Endothelial cell of hepatic sinusoid (primary cell): ENCODE measurements around the gene PLCB4.
"Not testable (repeated sequence)": the region's sequence is repeated elsewhere in the genome, so short reads cannot be mapped to it uniquely, and the experiment has no call there.

Source experiments
- in situ Hi-C: cut with HindIII; loops from 2 replicates; pipeline ENCODE4 v1.10.0; 2017; ENCODE audit warnings: low sequenced_read_pairs

The PLCB4 gene

DNA sequence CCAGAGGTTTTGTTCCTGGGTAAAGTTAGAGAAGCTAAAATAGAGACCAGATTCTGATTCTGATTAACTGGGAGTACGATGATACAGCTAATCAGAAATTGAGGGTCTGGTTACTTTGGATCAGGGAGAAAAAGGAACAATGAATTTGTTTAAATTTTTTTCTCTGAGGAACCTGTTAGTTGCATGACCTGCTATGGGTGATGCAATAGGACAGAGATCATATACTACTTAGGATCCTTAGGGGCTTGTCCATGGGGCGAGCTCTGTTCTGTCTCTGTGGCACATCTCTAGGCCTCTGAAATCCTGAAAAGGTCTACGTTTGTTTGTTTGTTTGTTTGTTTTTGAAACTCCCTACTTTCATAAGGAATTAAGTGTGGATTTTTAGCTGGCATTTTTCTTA is 279.4 kb downstream of the PLCB4 start:
- in situ Hi-C loops, result loop anchor here (10.0 kb wide), 1 partner anchor 574 kb away; no protein-coding TSS in a partner anchor

DNA sequence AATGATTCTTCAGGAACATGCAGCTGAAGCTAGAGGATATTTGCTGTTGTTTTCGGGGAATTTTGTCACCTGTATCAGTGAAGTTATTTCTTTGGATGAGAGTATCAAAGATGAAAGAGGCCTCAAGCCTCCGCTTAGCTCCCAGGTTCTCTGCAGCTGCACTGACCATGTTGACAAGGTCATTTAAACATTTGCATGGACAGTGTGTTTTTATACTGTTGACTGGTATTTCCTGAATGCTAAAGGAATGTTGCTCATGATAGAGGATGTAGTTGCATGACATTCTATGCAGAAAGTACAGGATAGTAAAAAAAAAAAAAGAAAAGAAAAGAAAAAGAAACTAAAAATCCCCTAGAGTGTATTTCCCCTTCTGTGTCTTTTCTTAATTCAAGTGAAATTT is 279.9 kb downstream of the PLCB4 start:
- in situ Hi-C loops, result loop anchor here (10.0 kb wide), 1 partner anchor 574 kb away; no protein-coding TSS in a partner anchor

DNA sequence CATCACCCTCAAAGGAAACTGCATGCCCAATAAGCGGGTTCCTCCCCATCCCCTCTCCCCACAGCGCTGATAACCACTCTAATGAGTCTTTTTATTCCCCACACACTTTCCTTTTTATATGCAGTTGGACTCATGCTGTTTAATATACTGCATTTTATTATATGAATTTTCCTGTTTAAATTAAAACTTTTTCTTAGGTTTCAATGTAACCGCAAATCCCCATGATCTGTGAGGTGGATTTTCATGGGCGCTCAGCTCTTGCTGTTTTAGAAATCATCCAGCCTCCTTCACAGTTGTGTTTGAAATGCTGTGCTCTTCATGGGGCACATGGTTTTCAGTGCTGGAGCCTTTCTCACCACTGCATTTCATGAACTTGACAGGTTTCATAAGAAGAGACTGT is 280.4 kb downstream of the PLCB4 start:
- in situ Hi-C loops, result loop anchor here (10.0 kb wide), 1 partner anchor 574 kb away; no protein-coding TSS in a partner anchor

DNA sequence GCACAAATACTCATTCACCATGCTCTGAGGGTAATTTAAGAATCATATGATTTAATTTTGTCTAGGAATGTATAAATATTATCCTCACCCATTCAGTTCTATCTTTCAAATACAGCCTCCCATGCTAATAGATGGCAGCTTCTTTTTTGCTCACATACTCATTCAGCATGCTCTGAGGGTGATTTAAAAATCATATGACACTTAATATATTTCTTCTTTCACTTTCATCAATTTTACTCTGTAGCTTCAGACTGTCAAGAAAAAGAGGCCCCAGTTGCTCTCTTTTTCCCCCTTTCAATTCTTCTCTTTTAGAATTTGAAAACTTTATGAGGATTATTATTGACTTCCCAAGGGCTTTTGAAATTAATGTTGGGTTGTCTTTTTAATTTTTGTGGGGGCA is 283.9 kb downstream of the PLCB4 start:
- in situ Hi-C loops, result loop anchor here (25.0 kb wide), 1 partner anchor 490 kb away; no protein-coding TSS in a partner anchor

- in situ Hi-C loops, result loop anchor here (25.0 kb wide), 1 partner anchor 491 kb away; no protein-coding TSS in a partner anchor
Observed at GRCh38 chr20:9353180-9353915, 284.5 kb downstream of the PLCB4 start.

GRCh38 chr20:9353916-9354276 is 285.0 kb downstream of the PLCB4 start:
- in situ Hi-C loops, result loop anchor here (25.0 kb wide), 1 partner anchor 492 kb away; no protein-coding TSS in a partner anchor

DNA sequence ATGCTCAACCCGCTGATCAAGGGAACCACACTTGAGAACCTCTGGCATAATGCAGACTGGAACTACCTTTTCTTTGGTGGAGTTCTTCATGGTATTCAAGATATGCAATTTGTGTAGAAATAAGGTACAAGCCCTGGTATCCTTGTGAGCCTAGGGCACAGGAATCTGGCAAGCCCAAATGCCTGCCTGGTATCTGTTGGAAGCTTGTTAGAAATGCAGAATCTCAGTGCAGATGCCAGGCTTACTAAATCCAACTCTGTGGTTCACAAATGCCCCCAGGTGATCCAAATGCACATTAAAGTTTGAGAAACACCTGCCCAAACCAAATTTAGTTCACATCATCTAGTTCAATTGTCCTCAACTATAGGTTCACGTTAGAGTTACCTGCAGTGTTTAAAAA is 285.7 kb downstream of the PLCB4 start:
- in situ Hi-C loops, result loop anchor here (25.0 kb wide), 1 partner anchor 492 kb away; no protein-coding TSS in a partner anchor

- in situ Hi-C loops, result loop anchor here (25.0 kb wide), 1 partner anchor 496 kb away; no protein-coding TSS in a partner anchor
Observed at GRCh38 chr20:9358001-9358400, 289.1 kb downstream of the PLCB4 start.

GRCh38 chr20:9359561-9360308 is 290.8 kb downstream of the PLCB4 start:
- in situ Hi-C loops, result loop anchor here (25.0 kb wide), 1 partner anchor 497 kb away; no protein-coding TSS in a partner anchor

DNA sequence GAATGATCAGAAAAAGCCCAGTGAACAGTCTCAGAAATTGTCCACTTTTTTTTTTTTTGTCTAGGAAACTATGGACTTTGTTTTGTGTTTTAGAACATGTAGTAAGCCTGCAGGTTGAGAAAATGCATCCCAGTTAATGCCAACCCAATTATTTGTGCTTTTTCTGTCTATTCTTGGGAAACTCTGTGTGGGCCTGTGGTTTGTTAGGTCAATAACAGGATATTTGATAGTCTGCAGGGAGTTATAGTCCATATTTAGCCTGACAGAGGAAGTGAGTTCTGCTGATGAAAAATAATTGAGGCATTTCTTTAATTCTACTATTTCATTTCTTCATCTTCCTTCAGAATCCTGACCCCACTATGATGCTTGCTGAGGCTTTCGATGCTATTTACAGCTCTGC is 291.5 kb downstream of the PLCB4 start:
- in situ Hi-C loops, result loop anchor here (25.0 kb wide), 1 partner anchor 498 kb away; no protein-coding TSS in a partner anchor

DNA sequence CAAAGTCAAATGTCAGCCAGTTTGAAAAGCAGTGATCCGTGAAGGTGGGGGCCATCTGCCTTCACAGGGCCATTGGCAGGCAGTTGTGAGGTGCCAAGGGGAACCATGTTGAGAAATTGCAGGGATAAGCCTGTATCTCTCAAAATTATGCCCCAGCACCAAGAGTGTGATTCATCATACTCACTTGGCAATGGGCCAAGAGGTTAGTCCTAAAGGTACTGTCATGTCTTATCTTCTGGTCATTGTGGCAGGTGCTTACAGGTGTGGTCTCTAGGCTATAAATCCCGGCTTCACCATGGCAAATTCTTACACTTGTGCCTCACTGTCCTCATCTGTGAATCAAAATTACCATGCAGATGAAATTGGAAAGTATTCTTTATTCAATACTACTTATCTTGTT is 294.8 kb downstream of the PLCB4 start:
- in situ Hi-C loops, result loop anchor here (25.0 kb wide), 1 partner anchor 501 kb away; no protein-coding TSS in a partner anchor

- in situ Hi-C loops, result loop anchor here (25.0 kb wide), 1 partner anchor 505 kb away; no protein-coding TSS in a partner anchor
Observed at GRCh38 chr20:9367328-9367727, 298.4 kb downstream of the PLCB4 start.

- in situ Hi-C loops, result loop anchor here (25.0 kb wide), 1 partner anchor 505 kb away; no protein-coding TSS in a partner anchor
Observed at GRCh38 chr20:9367746-9368145, 298.9 kb downstream of the PLCB4 start.

DNA sequence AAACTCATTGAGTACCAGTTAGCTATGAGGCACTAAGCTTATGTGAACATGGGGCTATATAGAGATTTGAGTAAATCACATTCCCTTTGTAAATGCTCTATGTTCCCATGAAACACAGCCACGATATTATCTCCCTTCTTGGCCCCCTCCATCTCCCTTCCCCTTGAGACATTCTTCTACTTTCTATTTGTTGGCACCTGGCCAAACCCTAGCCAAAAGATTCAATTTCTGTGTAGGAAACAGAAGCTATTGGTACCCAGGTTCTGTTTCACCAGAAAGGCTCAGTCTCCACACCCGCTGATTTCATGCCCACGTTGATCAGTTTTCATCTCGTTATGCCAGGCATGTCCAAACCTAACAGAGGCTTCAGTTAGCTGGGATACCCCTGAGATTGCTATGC is 300.0 kb downstream of the PLCB4 start:
- in situ Hi-C loops, result loop anchor here (25.0 kb wide), 1 partner anchor 507 kb away; no protein-coding TSS in a partner anchor

DNA sequence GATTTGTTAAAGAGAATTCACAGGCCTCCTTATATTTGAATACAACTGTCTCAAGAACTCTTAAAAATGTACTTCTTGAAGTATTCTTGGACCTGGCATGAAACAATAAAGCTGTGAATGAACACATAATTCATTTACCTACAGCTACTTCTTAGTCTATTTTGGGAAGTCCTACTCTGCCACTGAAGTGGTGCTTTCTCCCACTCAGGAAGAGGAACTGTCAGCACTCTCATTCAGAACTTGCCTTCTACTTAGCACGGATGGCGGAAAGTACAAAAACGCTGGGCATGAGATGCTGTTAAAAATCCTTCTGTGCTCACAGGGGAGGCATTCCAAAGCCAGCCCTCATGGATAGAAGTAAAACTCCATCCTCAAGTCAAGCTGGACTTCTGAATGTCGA is 300.7 kb downstream of the PLCB4 start:
- in situ Hi-C loops, result loop anchor here (25.0 kb wide), 1 partner anchor 507 kb away; no protein-coding TSS in a partner anchor

- in situ Hi-C loops, result loop anchor here (25.0 kb wide), 1 partner anchor 512 kb away; no protein-coding TSS in a partner anchor
Observed at GRCh38 chr20:9374072-9374471, 305.2 kb downstream of the PLCB4 start.

DNA sequence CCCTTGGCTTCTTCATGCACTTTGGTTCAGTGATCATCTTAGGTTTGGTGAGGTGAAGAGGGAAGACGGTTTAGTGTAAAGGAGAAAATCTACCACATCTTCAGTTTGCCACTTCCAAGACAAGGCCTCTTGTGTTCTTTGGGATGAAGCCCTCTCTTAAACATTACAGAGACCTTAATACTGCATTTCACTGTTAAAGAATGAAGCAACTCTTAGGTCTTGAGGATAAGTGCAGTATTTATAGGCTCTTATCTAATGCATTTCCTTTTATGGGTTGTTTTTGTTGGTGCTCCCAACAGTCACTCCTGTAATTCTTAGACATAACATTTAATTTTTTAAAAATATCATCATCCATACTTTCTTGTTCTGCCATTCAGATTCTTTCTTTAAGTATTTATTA is 305.6 kb downstream of the PLCB4 start:
- in situ Hi-C loops, result loop anchor here (25.0 kb wide), 1 partner anchor 512 kb away; no protein-coding TSS in a partner anchor

DNA sequence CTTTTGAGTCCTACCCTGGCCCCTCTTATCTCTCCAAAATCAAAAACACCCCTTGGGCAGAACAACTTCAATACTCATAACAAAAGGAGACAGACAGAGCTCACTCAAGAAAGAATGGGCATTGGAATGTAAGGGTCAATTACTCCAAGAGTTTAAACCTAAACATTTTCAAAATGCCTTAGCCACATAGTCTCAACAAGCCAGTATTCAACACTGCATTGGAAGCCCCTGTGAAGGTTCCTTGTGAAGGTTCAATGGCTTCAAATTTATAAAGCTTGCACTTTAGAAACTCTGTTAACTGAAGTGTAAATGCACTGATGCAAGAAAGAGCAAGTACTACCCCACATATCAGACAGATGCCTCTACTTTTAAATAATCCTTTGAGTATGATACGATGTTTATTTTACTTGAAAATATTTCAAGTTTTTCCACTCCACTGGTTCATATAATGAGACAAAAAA is 306.4 kb downstream of the PLCB4 start:
- in situ Hi-C loops, result no loop called here

DNA sequence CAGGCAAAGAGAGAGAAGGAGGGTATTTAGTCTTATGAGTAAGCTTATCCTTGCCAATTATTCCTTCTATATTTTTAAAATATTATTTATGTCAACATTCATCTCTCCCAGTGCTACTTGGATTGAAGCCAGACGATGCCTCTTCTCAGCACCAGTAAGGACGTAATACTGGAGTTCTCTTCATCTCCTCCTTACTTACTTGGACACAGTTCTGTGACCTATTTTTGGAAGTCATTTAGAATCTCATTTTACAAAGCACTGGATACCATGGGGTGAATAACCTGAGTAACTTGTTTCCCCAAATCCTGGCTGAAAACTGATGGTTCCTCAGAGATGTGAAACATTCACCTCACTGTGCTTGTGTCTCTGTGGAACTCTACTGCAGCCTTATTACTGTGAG is 308.1 kb downstream of the PLCB4 start:
- in situ Hi-C loops, result no loop called here

- in situ Hi-C loops, result not testable (repeated sequence)
Observed at GRCh38 chr20:9385345-9386310, 316.7 kb downstream of the PLCB4 start.
